GM18519 (cell line): ENCODE measurements around the gene CYTH2.
"Not testable (repeated sequence)": the region's sequence is repeated elsewhere in the genome, so short reads cannot be mapped to it uniquely, and the experiment has no call there.

Experiments used
- ATAC-seq: cut with Tn5 transposase; IDR thresholded peaks from one replicate; pipeline ENCODE4 v1.9.1; 2021; ENCODE audit warnings: mild to moderate bottlenecking, moderate library complexity; ENCODE audit not compliant: unreplicated experiment, low FRiP score

The CYTH2 gene

GRCh38 chr19:48510421-48511268, 41.5 kb downstream of the CYTH2 start:
- no peak for ATAC-seq

- ATAC-seq, result no peak
Observed at GRCh38 chr19:48511321-48511731, 42.2 kb downstream of the CYTH2 start.

- no peak for ATAC-seq
Observed at GRCh38 chr19:48511800-48512503, 42.8 kb downstream of the CYTH2 start, which contains the start of gene LMTK3. TSS of gene LMTK3 (minus strand) at chr19:48511835. CDS start at chr19:48511576, 259 bp downstream.

- ATAC-seq, result no peak
Observed at GRCh38 chr19:48512504-48513288, 43.5 kb downstream of the CYTH2 start.

- no peak for ATAC-seq
Observed at GRCh38 chr19:48513289-48514122, 44.3 kb downstream of the CYTH2 start.

- ATAC-seq, result no peak
Observed at GRCh38 chr19:48514123-48514458, 44.9 kb downstream of the CYTH2 start.

GRCh38 chr19:48516536-48516935, 47.4 kb downstream of the CYTH2 start:
- ATAC-seq, result no peak

GRCh38 chr19:48518207-48518606, 49.0 kb downstream of the CYTH2 start:
- ATAC-seq, result no peak

GRCh38 chr19:48519426-48519825, 50.3 kb downstream of the CYTH2 start:
- not testable (repeated sequence) for ATAC-seq

- no peak for ATAC-seq
Observed at GRCh38 chr19:48520134-48520533, 51.0 kb downstream of the CYTH2 start.

GRCh38 chr19:48524221-48524620, 55.1 kb downstream of the CYTH2 start:
- no peak for ATAC-seq

GRCh38 chr19:48524732-48525131, 55.6 kb downstream of the CYTH2 start:
- no peak for ATAC-seq

- ATAC-seq, result no peak
Observed at GRCh38 chr19:48529156-48529555, 60.0 kb downstream of the CYTH2 start.

- no peak for ATAC-seq
Observed at GRCh38 chr19:48530066-48530720, 61.0 kb downstream of the CYTH2 start.

GRCh38 chr19:48530770-48531169, 61.6 kb downstream of the CYTH2 start:
- no peak for ATAC-seq
